ENCODE data around the gene OSBPL6.
A peak's percentile ranks its signal among the peaks of the same experiment; 100 is the strongest.
"Not testable (repeated sequence)": the region's sequence is repeated elsewhere in the genome, so short reads cannot be mapped to it uniquely, and the experiment has no call there.

Gene OSBPL6

DNA sequence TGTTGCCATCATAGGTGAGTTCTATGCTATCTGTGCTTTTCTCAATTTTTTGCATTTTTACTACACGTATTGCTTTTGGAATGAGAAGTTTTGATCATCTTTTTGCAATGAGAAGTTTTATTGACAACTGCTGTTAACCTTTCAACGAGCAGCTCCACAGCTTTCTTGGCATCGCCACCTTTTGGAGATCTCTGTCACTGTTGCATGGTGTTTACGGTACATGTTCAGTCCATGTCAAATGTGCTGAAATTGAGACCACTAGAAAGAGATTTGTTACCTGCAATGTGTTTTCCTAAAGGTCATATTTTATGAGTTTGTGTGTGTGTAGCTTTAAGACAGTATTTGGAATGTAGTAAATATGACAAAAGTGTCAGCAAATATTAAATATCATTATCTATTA is 120.8 kb downstream of the OSBPL6 start:
- no peak for DNase-seq

DNA sequence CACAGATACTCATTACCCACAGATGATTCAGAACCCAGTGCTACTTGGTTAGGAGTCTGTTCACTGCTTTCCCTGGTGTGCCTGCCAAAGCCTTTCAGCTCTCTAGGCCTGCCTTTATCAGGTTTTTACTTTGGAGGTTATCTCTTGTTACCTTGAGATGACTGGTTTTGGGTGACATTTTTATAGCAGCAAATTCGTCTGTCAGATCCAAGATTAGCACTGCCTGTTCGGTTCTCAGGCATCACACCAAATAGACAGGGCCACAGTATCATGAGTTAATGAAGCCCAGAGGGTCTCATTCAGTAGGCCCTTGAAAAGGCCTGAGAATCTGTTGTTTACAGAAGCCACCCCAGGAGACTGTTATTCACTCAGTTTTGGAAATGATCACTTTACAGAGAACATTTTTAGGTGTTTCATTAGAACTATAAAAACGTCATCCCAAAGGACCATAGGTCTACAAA is 121.2 kb downstream of the OSBPL6 start:
- DNase-seq, result peak; percentile 38 to 45

DNA sequence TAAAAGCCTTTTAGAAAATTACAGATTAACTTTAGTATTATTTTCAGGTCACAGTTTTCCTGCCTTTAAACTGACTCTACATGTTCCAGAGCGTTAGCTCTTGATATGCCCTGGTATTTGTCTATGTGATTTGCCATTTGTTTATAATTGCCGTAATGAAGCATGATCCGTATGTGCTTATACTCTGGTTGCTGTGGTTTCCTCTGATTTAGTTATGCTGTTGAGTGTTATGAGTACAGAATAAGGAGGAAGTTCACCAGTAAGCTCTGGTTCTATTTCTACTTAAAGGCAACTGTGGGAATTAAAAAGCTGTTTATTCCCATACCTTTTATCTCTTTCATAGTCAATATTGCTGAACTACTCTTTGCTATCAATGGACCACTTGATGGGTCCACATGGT is 123.5 kb downstream of the OSBPL6 start:
- no peak for DNase-seq

DNA sequence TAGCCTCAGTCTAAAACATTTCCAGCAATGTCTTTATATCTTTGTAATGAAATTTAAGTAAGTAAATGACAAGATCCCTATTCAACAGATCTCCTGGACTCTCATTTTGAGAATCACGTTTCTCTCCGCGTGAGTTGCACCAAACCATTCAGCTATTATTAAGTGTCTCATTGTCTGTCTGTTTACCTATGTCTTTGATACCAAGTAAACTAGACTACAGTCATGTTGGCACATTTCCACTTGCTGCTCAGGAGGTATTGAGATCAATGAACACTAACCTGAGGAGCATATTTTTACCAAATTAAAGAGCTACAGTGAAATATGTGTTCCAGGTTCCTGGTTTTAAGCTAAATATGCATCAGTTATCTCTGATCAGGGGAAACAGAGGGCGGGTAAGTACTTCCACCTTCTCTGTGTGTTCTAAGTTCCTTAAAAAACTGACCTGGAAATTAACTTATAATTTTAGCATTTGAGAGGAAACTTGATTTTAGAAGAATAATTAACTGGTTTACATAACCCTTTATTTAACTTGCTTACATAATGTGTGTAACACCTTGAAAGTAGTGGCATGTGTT is 125.8 kb downstream of the OSBPL6 start:
- DNase-seq, result no peak

DNA sequence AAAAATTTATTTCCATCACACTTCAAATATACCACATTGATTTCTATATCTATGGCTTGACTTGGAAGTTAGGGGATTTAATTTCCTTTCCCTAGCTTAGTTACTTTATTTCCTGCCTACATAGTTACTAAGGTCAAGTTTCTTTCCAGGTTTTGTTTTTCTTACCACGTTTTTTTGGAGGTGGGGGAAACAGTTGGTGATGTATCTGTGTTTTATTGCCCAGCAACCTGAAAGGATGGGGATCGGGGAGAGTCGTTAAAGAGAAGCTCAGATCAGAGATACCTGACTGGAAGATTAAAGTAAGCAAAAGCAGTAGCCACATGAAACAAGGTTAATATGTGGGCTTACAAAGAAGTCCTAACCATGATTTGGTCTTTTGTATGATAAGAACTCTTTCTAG is 127.8 kb downstream of the OSBPL6 start:
- DNase-seq, result no peak

DNA sequence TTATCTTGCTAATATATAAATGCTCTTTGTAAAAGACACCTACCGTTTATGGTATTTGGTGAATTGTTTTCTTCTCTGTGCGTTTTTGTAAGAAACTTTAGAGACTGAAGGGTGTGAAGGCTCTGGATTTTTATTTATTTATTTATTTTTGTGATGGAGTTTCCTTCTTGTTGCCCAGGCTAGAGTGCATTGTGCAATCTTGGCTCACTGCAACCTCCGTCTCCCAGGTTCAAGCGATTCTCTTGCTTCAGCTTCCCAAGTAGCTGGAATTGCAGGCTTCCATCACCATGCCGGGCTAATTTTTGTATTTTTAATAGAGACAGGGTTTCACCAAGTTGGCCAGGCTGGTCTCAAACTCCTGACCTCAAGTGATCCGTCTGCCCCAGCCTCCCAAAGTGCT is 129.0 kb downstream of the OSBPL6 start:
- DNase-seq, result not testable (repeated sequence)

DNA sequence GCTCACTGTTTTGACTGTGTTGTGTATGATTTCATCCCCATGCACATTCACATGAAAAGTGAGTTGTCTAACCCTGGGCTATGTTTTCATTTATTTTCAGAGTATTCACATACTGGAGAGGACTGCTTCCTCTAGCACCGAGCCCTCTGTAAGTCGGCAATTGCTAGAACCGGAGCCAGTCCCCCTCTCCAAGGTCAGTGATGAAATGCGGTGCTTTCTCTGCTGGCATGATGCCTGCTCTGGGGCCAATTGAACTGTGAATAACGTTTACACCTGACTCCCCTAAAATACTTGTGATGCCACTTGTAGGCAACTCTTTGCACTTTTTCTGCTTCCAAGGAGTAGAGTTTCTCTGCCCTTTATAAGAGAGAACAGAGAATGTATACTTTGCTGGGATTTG is 129.8 kb downstream of the OSBPL6 start:
- DNase-seq, result no peak

DNA sequence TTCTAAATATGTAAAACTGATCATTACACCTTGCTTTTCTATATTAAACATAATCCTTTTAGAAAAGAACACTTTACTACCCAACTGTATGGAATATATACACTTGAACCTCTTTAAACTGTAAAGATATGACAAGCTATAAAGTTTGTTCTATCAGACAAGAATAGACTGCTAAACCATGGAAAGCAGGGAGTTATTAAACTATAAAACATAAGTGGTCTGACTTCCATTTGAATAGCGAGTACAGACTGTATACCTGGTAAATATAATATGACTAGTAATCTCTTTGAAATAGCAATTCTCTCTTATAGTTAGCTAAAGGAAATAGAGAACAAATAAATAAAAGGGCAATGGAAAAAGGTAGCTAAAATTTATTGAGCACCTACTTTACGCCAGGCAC is 131.0 kb downstream of the OSBPL6 start:
- no peak for DNase-seq

DNA sequence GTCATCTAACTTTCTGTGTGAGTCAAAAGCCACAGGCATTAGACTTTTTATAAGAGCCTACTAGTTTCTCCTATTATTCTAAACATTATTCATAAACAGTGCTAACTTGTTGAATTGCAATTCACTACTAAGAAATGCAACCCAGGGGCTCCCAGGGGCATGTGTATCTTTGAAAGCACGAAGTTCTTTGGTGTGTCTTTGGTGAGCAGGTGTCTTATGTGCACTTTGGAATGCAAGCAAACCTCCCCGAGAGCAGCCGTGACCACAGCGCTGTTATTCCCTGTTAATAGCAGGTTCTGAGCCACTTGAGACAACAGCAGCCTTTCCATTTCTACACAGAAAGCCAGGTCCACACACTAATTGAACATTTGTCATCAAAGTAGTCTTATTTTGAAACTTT is 133.2 kb downstream of the OSBPL6 start:
- no peak for DNase-seq

DNA sequence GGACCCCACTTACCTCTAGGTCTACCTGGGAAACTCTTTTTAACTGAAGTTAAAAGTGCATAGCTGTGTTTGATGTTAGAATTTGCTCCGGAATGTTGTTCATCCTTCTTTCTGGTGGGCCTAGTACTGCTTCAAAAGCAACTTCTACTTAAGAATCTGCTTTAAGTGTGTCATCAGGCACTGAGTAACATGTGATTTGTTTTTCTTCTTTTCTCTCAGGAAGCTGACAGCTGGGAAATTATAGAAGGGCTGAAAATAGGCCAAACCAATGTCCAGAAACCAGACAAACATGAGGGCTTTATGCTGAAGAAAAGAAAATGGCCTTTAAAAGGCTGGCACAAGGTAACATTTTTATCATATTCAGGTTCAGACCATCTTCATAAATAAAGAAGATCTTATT is 133.7 kb downstream of the OSBPL6 start:
- no peak for DNase-seq

DNA sequence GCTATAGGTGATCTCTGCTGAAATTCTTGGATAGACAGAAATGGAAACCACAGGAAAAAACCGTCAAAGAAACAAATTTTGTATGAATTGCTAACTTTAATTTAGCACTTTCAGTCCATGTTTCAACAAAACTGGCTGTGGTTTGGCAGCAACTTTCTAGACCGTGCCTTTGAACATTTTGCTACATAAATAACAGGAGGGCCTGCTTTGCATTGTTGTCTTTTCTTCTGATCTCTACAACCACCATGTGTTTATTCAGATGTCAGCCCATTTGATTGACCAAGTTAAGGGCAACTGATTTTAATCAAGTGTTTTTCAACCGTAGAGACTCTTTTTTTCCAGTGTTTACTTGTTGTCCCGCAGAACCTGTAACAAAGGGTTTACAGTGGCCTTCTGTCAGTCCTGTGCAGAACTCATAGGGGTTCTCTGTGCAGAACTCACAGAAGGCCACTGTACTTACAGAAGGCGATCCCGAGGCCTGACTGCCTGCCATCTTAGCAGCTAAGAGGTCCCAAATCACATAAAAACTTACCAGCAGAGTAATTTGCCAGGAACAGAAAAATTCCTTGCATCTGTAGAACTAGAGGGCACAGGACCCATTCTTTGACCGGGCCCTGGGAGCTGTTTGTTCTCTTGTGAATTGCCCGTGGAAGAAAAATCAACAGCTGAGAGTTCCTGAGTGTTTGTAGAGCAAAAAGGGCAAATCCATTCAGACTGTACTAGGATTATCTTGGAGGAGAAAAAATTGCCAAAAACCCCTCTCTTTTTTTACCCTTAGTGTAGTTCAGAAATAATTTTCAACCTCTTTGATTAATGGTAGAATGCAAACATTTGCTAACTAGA is 136.1 kb downstream of the OSBPL6 start:
- DNase-seq, result no peak

DNA sequence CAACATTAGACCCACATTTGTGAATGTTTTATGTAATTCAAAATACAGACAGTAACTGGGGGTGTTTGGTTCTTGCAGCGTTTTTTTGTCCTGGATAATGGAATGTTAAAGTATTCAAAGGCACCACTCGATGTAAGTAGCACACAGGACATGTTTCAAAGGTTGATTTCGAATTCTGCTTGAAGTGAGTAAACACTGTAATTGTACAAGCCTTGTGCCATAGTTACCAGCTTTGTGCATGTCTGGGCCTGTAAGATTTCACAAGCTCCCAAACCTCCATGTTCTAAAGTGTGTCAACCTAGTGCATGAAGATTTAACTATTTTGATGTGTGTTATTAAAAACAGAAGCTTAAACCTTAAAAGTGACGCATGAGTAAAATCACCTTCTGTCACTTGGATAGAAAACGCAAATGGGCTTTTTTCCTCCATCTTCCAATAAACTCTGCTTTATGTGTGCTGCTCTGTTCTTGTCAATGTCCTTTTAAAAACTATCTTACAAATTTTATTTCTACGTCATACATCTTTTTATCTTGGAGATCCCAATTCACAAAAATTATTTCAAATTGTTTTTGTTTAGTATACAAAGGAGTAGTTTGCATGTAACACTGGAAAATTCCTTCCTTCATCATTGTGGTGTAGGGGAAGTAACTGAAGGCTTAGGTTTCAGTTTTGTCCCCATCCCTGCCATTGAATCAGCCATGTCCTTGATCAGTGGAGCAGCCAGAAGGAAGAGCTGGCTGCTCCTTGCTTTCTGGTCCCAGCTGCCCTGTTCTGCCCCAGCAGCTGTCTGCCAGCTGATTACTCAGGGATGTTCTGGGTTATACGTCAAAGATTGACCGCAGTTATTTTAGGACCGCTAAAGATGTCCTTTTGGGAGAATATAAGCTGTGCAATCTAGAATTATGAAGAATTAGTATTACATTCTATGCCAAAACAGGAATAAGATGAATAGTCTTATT is 137.4 kb downstream of the OSBPL6 start:
- DNase-seq, result peak in 1 of 2 experiments; percentile 2

DNA sequence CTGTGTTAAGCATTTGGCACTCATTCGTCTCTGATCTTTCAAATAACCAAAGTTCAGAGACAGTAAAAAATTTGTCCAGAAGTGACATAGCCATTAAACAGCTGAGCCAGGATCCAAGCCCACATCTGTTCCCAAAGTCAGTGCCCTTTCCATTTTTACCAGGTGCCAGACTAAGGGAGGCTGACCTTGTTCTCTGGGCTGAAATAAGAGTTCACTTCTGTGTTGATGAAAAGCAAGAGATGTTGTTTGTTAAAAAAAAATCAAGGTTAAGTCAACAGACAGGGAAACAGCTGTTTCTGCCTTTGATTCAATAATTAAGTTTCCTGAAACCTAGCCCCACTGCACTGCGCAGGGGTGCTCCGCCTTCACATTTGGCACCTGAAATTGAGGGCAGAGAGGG is 139.5 kb downstream of the OSBPL6 start:
- no peak for DNase-seq

DNA sequence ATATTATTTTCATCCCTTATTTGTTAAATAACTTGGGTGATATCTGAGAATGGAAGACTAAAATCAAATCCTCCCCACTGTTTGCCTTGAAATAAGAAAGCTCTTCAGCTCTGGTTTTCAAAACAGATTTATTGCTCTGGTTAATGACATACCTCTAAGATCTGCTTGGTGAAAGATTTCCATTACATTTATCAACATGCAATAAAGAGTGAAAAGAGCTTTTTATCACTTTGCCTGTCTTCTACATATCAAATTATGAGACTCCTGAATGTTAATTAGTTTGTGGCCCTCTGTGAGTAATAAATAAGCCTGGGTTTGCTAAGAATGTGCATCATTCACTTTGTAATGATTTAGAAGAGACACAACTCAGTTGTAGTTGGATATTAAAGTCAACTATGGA is 140.9 kb downstream of the OSBPL6 start:
- no peak for DNase-seq

DNA sequence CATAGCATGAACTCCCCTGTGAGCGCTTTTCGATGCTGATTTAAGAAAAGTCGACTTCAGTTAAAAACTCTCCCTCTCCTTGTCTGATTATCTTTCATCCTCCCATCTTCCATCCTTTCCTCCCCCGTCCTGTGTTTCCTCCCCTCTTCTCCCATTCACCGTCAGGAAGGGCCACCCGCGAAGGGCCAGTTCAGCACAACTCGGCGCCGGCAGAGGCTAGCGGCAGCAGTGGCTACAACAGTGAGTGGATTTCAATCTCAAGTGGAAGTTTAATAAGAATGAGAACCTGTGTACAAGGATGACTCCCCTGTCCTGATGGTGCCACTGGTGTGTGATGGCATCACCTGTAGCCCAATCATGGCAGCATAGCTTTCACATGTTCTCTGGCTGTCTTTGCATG is 149.8 kb downstream of the OSBPL6 start:
- DNase-seq, result no peak

DNA sequence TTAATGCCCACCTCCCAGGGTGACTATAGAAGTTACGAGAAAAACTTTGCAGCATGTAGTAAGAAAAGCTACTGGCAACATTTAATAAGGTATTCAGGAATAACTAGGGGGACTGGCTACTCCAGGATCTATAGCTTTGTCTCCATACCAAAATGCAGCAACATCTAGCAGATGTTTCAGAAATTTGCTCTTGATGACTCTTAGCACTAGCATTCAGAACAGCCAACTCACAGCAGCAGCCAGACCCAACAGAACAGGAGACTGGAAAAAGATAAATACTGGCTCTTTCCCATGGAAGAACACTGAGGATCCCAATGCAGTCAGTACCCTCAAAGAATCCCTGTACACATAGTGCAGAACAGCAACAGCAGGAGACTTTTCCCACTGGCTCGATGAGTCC is 151.6 kb downstream of the OSBPL6 start:
- DNase-seq, result no peak

DNA sequence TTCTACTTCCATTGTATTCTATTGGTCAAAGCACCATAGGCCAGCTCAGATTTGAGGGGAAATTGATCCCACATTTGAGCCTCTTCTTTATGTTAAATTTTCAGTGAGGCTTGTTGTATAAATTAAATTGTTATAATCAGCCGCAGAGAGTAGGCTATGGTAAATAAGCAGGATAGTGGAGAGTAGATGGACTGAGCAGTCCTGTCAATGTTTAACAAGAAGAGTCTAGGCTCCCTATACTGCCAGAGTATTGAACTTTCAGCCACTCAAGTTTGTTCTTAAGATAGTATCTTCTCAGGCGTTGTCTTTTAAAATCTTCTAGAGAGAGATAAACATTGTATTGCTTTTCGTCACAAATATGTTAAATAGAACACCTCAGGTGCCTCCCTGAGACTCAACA is 155.7 kb downstream of the OSBPL6 start:
- no peak for DNase-seq

DNA sequence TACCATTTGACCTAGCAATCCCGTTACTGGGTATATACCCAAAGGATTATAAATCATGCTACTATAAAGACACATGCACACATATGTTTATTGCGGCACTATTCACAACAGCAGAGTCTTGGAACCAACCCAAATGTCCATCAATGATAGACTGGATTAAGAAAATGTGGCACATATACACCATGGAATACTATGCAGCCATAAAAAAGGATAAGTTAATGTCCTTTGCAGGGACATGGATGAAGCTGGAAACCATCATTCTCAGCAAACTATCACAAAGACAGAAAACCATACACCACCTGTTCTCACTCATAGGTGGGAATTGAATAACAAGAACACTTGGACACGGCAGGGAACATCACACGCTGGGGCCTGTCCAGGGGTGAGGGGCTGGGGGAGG is 163.4 kb downstream of the OSBPL6 start:
- DNase-seq, result not testable (repeated sequence)

DNA sequence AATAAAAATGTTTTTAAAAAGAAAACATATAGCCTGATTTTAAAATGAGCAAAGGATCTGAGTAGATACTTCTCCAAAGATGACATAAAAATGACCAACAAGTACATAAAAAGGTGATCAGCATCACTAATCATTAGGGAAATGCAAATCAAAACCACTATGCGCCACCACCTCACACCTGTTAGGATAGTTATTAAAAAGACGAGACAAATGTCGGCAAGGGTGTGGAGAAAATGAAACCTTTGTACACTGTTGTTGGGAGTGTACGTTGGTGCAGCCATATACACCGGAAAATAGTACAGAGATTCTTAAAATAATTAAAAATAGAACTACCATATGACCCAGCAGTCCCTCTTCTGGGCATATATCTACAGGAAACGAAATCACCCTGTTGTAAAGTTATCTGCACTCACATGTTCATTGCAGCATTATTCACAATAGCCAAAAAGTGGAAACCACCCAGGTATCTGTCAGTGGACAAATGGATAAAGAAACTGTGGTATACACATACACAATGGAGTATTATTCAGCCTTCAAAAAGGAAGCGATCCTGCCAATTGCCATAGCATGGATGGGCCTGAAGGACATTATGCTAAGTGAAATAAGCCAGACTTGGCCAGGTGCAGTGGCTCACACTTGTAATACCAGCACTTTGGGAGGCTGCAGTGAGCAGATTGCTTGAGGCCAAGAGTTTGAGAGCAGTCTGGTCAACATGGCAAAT is 165.0 kb downstream of the OSBPL6 start:
- no peak for DNase-seq

DNA sequence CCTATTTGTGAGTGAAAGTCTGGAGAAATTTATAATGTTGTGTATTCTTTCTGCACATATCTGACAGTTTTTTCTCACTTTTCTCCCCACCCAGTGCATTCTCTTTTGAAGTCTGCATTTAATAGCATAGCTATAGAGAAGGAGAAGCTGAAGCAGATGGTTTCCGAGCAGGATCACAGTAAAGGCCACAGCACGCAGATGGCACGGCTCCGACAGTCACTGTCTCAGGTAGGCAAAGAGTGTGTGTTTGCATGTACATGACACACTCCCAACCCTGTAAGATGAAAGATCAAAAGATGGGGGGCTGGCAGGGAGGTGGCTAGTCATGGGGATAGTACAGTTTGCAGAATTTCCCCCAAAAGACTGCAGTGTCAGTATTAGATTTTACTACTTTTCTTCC is 167.3 kb downstream of the OSBPL6 start:
- no peak for DNase-seq

DNA sequence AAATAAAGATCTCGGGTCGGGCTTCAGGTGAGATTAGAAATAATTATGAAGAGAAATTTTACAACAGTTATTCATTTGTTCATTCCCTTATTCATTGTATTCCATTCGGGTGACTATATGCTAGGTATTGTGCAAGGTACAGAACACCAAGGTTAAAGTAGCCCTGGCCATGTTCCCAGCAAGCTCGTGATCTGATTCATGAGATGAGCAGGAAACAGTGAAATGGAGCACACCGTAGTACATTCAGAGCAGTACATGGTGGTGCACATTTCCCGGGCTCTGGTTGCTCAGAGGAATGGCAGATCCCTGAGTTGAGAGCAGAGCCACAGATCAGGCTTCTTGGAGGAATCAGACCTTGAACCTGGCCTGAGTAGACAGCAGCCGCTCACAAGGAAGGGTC is 168.9 kb downstream of the OSBPL6 start:
- DNase-seq, result no peak

DNA sequence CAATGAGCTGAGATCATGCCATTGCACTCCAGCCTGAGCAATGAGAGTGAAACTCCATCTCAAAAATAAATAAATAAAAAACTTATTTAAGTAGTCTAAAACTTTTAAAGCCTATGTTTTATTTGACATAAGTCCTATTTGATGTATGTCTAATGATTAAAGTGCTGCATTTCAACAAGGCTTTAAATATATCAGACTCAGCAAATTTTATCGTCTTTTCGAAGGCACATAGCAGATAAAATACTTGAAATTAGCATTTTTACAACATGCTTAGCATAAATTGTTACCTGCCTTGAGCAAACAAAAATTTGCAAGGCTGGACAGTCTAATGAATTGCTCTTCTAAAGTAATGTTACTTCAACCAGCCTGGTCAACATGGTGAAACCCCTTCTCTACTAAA is 170.8 kb downstream of the OSBPL6 start:
- no peak for DNase-seq

DNA sequence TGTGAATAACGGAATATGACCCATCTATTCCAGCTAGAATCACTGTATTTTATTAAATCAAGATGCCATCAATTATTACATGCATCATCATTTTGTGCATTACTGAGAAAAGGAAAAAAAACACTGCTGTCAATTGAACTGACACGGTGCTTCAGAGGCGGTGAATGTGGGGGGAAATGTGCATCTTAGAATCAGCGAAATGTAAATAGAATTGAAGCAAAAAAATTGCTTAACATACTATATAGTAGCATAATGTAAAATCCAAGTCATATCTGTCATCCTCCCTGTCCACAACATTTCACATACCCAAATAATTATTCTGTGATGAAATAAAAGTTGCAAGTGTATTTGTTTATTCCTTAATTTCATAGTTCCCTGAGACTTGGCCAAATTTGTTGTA is 172.1 kb downstream of the OSBPL6 start:
- no peak for DNase-seq
